Thoracic aorta endothelial cell (primary cell): ENCODE measurements around the gene ZNF777. TPM values are rescaled to one million over a fixed set of nuclear protein-coding genes. Genes with fewer than 3 reads are reported as not detected.

ENCODE experiments used
- total RNA-seq: library from RNA; depleted of rRNA; stranded (reverse); fragments of >200 nt; gene quantifications from 2 replicates; pipeline ENCODE4 v1.2.3, GENCODE V29; 2012

ZNF777 gene
- total RNA-seq, result 7.4 and 9.4 TPM in 2 replicates

DNA sequence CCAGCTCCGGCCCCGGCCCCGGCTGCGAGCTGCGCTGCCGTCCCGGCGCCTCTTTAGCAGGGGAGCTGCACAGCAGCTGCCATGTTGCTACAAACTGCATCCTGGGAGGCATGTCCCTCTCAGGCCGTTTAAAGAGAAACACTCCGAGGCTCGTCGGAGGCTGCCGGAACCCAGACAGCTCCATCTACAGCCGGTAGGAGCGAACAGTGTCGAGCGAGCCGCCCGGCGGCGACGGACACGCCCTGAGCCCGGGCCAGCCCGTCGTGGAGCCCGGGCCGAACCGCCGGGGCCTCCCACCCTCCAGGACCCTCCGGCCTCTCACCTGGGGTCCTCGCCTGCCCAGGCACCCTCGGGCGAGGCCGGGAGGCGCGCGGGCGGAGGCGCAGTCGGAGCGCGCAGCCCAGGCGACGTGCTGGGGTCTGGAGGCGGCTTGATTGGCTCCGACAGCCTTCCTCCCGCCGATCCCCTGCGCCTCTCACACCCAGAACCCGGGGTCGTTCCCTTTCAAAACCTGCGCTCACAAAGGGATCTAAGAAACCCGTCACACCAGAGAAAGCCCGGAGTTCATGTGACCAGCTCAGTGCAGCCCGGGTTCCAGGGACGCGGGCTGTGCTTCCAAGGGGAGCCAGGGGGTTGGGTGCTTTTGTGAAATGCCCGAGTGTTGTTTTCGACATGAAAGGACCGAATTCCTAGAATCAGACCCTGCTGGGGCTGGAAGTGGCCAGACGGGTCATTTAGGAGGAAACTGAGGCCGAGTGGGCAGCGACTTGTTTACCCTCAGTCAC is at the start of gene ZNF777:
Gene ZNF777 (minus strand): TSS at position 570 of the 785 bp plus-strand sequence. CDS start 5,040 bp downstream, outside the sequence.

DNA sequence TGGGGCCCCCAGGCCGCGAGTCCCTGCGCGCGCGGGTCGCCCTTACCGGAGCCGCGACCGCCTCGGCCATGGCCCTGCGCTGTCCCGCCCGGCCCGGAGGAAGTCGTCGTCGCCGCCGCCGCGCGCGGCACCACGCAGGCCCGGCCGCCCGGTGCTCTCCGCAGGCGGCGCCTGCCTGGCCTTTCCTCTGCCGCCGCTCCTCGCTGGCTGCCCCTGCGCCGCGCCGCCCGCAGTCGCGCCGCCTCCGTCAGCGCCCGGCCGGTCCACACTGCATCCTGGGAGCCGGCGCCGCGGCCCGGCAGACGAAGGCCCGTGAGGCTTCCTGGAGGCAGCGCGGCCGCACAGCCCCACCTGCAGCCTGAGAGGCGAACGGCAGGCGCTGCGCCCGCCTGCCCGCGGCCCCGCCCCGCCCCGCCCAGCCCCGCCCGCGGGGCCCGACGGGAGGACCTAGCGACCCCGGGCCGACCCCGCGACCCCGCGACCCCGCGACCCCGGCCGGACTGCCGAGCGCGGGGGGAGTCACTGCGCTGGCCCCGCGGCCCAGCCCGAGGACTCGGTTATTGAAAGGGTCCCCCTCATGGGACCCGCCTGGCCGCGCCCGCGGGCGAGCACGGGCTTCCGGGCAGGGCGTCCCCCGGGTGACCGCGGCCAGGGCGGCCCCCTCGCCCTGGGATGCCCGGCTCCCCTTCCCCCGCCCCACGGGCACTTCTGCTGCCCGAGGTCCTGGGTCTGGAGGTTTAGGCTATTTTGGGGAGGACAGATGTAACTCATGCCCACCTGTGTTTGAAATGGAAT is 36.8 kb upstream of the ZNF777 start, which contains the start of gene ZNF746:
Gene ZNF746 (minus strand): TSS at position 343 of the 795 bp plus-strand sequence. CDS start 273 bp downstream, at position 70.

Other genes starting within 250 kb of the ZNF777 start
- 5.9 and 6.0 TPM in 2 replicates for gene ZNF212, start 221.4 kb downstream of the ZNF777 start, total RNA-seq
- gene ZNF783, start 198.9 kb downstream of the ZNF777 start, total RNA-seq, result 6.6 and 7.2 TPM in 2 replicates
- gene ZNF746, start 36.7 kb upstream of the ZNF777 start, total RNA-seq, result 20.1 and 22.5 TPM in 2 replicates